Measurements from ENCODE around the gene CD300LG. TPM values are rescaled to one million over a fixed set of nuclear protein-coding genes. Genes with fewer than 3 reads are reported as not detected.

CD300LG gene
- not detected in 5 replicates for total RNA-seq (2022; extraction: Qiagen RNA extraction)

GRCh38 chr17:43846963-43847371 lies at the start of gene CD300LG:
Gene CD300LG (plus strand): TSS chr17:43847176. CDS start chr17:43847217, 41 bp downstream.

GRCh38 chr17:43832976-43833829 lies 13.8 kb upstream of the CD300LG start, which contains the start of gene MPP3:
Gene MPP3 (minus strand): TSS chr17:43833146. CDS start chr17:43831906, 1,240 bp downstream.

GRCh38 chr17:43907425-43907981 lies 60.5 kb downstream of the CD300LG start, which contains the start of gene MPP2:
Gene MPP2 (minus strand): TSS chr17:43907536. CDS start chr17:43904460, 3,076 bp downstream.

Other genes with a start within 250 kb of the CD300LG start
- not detected in 5 replicates for gene MEOX1, start 185.3 kb upstream of the CD300LG start, total RNA-seq (2022; extraction: Qiagen RNA extraction)
- 0.04 to 0.07 TPM in 2 of 5 replicates, not detected in the others for gene SOST, start 88.4 kb upstream of the CD300LG start, total RNA-seq (2022; extraction: Qiagen RNA extraction)
- 59.1 to 64.1 TPM (median 61.0 TPM) in 5 replicates for gene DUSP3, start 68.2 kb upstream of the CD300LG start, total RNA-seq (2022; extraction: Qiagen RNA extraction)
- 0.02 TPM in 3 of 5 replicates, not detected in the others for gene CFAP97D1, start 66.7 kb upstream of the CD300LG start, total RNA-seq (2022; extraction: Qiagen RNA extraction)
- gene MPP3, start 14.0 kb upstream of the CD300LG start, total RNA-seq (2022; extraction: Qiagen RNA extraction), result 14.1 to 21.2 TPM (median 18.7 TPM) in 5 replicates
- gene MPP2, start 60.4 kb downstream of the CD300LG start, total RNA-seq (2022; extraction: Qiagen RNA extraction), result 1.6 to 2.4 TPM (median 1.9 TPM) in 5 replicates
- gene PPY, start 95.3 kb downstream of the CD300LG start, total RNA-seq (2022; extraction: Qiagen RNA extraction), result 0.22 TPM in 1 of 5 replicates, not detected in the others
- 0.13 TPM in 1 of 5 replicates, not detected in the others for gene PYY, start 106.8 kb downstream of the CD300LG start, total RNA-seq (2022; extraction: Qiagen RNA extraction)
- gene NAGS, start 157.4 kb downstream of the CD300LG start, total RNA-seq (2022; extraction: Qiagen RNA extraction), result 0.84 to 1.2 TPM (median 1.1 TPM) in 5 replicates
- 26.9 to 35.9 TPM (median 34.2 TPM) in 5 replicates for gene TMEM101, start 167.8 kb downstream of the CD300LG start, total RNA-seq (2022; extraction: Qiagen RNA extraction)
- gene LSM12, start 219.5 kb downstream of the CD300LG start, total RNA-seq (2022; extraction: Qiagen RNA extraction), result 50.2 to 53.0 TPM (median 51.7 TPM) in 5 replicates
- gene G6PC3, start 223.6 kb downstream of the CD300LG start, total RNA-seq (2022; extraction: Qiagen RNA extraction), result 116 to 180 TPM (median 171 TPM) in 5 replicates